Stimulated activated naive CD4-positive, alpha-beta T cell (primary cell): ENCODE results near the gene USP53.
"Not testable (repeated sequence)": the region's sequence is repeated elsewhere in the genome, so short reads cannot be mapped to it uniquely, and the experiment has no call there.

ENCODE experiments used
- DNase-seq, 6 experiments: peaks; one replicate each; lab custom pipeline; 2025; lab: John Stamatoyannopoulos, UW

USP53 gene

DNA sequence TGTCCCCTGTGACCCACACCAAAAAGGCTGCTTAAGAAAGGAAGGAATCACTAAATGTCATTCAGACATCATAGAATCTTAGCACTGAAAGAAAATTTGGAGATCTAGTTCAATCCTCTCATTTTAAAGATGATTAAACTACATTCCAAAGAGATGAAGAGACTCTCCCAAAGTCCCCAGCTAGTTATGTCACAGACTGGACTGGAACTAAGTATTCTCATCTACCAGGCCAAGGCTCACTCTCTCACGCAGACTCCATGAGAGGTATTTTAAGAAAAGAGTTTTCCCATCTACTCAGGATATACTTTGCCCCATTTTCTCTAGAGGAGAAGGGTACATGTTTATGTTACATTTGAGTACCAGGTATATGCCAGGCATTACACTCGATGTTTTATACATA is 102.5 kb downstream of the USP53 start:
- no peak for DNase-seq

DNA sequence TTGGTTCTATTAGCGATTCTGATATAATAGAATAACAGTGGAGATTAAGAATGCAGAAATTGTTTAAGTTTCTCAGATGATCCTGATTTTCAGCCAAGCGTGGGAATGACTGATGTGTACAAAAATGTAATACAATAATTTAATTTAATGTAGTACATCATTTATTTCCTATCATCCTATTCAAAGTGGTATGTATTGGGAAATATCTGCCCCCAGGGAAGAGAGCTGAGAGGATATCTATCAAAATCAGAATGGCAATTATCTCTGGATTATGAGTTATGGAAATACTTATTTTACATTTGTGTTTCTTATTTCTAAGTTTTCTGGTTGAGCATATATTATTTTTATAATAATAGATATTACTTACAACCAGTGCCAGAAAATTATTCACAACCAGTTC is 105.5 kb downstream of the USP53 start:
- no peak for DNase-seq

DNA sequence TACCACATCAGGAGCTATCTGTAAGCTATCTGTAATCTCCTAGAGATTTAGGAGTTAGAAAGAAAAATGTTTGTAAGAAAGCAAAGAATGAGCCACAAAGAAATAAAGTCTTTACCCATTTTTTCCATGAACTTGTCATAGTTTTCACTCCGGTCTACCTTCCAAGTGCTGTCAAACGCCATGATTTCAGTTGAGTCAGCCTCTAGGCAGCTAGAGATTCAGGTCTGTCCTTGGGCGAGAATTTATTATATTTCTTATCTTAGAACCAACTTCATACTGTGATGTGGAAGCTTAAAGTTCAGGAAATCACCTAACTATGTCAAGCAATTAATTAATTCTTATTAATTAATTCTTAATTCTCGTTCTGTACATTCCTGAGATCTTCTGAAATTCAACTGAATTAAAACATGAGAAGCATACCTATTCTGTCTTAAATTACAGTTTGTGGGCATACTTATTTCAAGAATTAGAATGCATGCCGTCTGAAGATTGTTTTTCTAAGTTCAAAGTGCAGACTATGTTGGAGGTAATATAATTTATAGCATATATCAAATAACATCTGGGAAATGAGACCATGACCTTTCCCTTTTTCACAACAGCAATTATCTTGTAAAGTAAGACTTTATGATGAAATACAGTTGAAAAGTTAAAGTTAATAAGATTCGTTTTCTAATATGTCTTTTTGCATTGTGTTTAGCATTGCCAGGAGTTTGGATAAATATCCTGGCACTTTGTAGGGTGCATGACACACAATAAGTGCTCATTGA is 109.6 kb downstream of the USP53 start, which contains the start of gene FABP2:
Gene FABP2 (minus strand): TSS at position 218 of the 767 bp plus-strand sequence. CDS start 36 bp downstream, at position 182.
- no peak for DNase-seq

DNA sequence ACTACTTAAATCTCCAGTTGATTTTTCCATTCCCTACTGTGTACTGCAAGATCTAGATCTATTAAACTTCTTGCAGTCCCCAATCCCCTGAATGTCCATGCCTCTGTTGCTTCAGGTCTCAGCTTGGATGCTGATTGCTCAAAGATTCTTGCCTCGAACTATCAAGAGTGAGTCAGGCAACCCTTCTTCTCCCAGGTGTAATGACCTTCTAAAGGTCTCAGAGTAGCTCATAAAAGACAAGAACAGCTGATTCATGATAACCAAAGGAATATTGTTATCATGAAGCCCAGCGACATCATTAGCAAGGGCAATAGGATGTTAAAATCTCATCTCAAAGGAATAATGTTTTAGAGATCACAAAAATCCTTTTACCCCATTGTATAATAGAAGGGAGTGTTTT is 116.2 kb downstream of the USP53 start:
- DNase-seq = no peak

DNA sequence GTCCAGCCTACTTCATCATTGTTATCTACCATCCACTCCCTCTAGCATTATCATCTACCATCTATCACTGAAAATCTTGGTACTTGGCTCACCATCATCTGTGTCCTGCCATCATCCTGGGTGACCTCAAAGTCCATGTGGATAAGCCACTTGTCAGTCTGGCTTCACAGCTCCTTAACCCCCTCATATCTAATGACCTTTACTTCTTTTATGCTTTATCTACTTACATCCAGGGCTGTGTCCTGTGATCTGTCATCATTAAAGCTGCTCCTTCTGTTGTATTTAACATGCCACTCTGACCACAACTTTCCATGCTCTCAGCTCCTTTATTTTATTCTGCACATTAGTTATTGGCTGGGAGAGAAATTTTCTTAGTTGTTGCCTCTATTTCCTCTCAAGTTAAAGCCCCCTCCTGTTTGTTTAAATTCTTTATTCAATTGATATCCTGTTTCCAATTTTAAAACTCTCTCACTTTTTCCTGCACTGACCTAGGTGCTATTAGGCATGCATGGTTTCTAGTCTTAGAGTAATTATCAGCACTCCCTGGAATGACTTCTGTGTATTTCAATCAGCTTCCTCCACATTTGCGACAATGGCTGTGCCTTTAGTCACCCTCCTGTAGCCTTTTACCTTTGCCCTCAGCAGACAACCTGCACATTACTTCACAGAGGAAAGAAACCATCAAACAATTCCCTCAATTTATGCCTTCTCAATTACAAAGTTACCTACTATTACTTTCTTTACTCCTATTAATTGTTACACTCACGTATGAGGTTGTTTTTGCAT is 117.5 kb downstream of the USP53 start:
- no peak for DNase-seq

DNA sequence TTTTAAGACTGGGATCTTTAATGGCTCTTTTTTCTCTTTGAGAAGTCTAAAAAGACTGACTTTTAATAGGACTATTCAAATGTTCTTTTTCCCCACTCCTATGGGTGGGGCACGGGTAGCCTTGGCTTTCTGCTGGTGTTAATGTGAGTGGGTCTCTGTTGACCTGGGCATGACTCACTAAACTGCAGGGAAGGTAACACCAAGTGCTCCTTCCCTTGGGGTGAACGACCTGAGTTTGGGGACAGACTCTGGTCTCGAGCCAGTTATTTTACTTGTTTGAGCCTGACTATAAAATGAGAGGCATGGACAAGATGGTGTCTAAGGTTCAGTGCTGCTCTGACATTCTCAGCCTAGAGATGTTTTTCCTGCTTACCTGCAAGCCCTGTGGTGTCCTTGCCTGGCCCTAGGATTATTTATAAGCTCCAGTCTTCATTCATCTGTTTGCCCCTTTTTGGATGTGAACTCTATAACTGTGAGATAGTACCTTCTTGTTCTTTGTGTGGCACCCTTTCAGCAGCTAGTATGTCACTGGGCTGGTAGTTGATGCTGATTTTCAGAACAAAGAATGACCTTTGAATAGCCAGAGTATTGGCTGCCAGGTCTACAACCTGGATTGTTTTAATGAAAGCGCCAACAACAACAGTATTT is 123.9 kb downstream of the USP53 start:
- not testable (repeated sequence) for DNase-seq

DNA sequence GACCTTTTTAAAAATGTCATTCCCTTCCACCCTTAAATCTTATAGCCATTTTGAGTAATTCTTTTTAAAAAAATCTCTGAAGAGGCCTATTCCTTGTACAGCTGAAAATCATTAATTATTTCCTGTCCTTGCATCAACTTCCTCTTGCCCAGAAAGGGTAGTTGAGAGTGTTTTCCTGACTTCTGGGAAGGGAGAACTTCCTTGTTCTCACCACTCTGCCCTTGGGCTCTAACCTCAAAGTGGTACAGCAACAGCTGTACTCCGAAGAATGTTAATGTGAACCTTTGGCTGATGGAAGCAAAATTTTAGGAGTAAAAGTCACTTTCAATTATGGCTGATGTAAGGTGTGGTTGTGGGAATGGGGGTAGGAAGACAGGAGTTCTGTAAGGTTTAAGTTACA is 124.5 kb downstream of the USP53 start:
- DNase-seq = no peak

DNA sequence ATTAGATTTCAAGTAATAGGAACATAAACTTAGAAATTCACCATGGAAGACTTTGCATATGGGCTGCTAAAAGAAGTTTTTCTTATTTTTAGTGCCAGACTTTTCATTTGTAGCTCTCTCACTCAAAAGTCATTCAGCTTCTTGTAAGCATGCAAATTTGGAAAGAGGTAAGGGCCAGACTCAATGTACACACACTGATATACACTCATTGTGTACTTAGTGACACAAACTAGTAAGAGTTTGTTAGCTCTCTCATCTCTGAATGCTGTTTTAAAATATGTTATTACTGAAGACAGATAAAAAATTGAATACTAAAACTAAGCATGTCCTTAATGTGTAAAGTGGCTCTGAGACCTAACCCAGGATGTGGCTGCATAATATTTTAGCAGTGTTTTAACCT is 127.4 kb downstream of the USP53 start:
- not testable (repeated sequence) for DNase-seq

DNA sequence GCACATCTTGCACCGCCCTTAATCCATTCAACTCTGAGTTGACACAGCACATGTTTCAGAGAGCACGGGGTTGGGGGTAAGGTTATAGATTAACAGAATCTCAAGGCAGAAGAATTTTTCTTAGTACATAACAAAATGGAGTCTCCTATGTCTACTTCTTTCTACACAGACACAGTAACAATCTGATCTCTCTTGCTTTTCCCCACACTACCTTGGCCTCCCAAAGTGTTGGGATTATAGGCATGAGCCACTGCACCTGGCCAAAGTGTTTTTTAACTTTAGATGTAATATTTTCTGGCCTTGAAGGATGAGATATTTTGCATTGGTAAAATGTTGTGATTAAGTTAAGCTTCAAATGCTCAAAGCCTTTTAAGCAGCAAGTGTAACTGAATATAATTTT is 130.8 kb downstream of the USP53 start:
- DNase-seq = not testable (repeated sequence)
